HG02970 (cell line): ENCODE results near the gene NHS.
"Not testable (repeated sequence)": the region's sequence is repeated elsewhere in the genome, so short reads cannot be mapped to it uniquely, and the experiment has no call there.

Experiments
- ATAC-seq: cut with Tn5 transposase; IDR thresholded peaks from one replicate; pipeline ENCODE4 v1.9.1; 2021; ENCODE audit warnings: mild to moderate bottlenecking, moderate library complexity, moderate number of reproducible peaks; ENCODE audit not compliant: unreplicated experiment, low FRiP score

NHS gene

DNA sequence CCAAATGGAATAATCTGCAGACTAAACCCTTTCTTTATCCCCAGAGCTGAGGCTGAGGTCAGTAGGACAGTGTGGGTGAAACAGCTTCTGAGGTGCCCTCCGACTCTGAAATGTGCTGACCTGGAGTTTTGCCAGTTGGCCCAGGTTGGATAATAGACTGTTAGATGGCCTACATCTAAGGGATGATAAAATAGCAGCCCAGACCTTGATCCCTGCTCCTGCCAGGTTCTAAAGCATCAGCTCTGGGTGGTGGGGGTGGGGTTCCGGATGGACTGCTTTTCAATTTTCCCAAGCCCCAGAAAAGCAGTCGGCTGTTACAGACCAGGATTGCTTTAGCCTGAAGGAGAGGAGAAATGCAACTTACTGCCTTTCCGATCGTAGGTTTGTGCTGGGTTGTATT, 110.4 kb downstream of the NHS start:
- no peak for ATAC-seq

DNA sequence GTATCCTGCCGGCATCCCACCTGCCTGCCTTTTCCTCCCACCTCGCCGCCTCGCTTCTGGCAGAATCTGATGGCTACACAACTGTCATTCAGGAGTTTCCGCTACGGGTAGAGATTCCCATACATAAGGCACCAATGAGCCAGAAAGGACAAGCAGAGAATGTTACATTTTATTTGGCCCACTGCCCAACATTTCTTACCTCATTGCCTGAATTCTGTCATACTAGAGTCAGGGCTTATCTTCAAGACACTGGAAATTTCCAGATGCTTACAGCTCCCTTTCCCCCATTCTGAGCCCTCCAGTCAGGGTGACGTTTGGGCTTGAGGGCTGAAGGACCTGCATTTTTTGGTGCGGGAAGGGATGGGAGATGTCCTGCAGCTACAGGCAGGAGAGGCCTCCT, 113.0 kb downstream of the NHS start:
- ATAC-seq, result no peak

- no peak for ATAC-seq
Measured at GRCh38 chrX:17494216-17494615, 119.2 kb downstream of the NHS start.

DNA sequence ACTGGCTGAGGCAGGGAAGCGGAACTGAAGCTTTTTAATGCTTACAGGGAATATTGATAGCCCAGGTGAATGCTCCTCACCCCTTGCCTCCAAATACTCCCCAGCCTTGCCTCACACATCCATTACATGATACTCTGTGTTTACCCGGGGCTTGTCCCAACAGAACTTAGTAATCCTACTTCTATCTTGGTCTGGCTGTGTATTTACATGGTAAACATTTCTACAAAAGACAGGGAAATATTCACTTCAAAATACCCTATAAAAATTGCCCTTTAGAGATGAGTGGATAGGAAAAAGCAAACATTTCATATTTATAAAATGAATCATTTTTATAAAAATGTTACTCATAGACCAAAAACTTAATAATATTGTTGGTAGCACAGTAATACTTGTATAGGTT, 120.1 kb downstream of the NHS start:
- no peak for ATAC-seq

DNA sequence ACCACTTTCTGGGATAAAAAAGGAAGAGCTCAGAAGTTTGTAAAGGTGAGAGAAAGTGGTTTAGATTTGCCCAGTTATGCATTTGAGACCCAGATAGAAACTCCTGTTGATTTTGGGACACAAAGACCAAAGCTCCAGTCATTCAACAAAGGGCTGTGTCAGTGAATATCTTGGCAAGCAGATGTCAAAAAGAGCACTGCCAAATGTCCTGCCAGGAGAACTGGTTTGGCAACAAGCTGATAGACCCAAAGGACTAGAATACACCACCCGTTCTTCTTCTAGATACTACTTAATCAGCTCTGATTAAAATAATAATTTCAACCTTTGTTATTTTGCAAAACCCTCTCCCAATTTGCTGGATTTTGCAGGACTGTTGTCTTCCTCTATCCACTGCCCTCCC, 121.4 kb downstream of the NHS start:
- no peak for ATAC-seq

- ATAC-seq, result no peak
Measured at GRCh38 chrX:17497193-17497592, 122.2 kb downstream of the NHS start.

DNA sequence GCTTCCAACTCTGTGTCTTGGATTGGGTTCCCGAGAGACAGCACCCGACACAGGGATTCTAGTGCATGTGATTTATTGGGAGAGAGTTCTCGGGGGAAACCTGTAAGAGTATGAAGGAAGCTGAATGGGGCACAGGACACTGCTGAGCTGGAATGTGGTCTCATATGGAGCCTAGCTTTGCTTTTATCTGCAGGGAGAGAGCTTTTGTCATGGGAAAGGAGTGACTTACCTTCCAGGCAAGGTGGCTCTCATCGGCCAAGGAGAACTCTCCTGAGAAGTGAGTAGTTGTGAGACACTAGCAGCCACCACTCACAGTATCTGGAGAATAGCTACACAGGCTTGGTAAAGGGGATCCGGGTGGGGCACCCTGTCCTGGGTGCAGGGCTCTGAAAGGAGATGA, 124.5 kb downstream of the NHS start:
- ATAC-seq, result no peak

GRCh38 chrX:17500145-17500579, 125.2 kb downstream of the NHS start:
- ATAC-seq, result no peak

DNA sequence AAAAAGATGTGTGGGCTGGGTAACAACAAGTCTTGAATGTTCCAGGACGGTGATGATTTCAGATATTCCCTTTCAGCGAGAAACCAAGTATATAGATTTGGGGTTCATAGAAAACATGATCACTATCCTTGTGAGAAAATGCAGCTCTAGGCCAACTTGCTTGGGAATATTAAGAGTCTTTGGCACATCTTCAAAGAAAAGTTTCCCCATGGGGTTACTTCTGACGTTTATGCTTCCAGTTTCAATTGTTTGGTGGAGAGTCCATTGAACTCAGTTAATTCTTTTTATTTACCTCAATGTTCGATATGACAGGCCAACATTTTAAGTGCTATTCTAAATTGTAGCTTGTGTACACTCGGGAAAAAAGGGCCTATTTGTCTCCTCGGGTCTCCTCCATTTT, 126.7 kb downstream of the NHS start:
- ATAC-seq, result no peak

DNA sequence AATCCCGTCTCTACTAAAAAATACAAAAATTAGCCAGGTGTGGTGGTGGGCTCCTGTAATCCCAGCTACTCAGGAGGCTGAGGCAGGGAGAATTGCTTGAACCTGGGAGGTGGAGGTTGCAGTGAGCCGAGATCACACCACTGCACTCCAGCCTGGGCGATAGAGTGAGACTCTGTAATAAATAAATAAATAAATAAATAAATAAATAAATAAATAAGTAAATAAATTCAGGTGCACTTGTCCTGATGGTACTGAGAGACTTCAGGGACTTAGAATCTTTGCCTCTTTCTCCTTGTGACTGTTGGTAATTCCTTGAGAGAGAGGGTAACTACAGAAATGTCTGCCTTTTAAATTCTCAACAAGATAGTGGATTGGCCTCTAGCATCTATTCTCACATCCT, 131.4 kb downstream of the NHS start:
- not testable (repeated sequence) for ATAC-seq

DNA sequence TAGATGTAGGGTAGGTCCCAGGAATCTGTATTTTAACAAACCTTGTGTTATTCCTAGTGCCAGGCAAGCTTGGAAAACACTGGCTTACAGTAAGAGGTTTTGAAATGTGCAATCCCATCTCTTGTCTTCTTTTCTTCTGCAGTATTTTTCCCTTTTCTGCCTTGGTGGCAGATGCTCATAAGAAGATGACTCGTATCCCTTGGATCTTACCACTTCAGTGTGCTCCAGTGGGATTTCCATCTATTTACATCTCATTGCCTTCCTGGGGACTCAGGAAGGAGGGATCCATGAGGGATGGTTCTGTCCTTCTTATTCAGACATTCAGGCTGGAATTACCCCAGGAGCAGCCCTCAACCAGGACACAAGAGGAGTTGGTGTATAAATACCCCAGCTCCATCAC, 136.6 kb downstream of the NHS start:
- ATAC-seq, result no peak

GRCh38 chrX:17519358-17519757, 144.4 kb downstream of the NHS start:
- no peak for ATAC-seq

GRCh38 chrX:17520016-17520615, 145.1 kb downstream of the NHS start:
- ATAC-seq, result no peak

GRCh38 chrX:17521871-17522693, 147.1 kb downstream of the NHS start:
- no peak for ATAC-seq

GRCh38 chrX:17525266-17525665, 150.3 kb downstream of the NHS start:
- no peak for ATAC-seq

DNA sequence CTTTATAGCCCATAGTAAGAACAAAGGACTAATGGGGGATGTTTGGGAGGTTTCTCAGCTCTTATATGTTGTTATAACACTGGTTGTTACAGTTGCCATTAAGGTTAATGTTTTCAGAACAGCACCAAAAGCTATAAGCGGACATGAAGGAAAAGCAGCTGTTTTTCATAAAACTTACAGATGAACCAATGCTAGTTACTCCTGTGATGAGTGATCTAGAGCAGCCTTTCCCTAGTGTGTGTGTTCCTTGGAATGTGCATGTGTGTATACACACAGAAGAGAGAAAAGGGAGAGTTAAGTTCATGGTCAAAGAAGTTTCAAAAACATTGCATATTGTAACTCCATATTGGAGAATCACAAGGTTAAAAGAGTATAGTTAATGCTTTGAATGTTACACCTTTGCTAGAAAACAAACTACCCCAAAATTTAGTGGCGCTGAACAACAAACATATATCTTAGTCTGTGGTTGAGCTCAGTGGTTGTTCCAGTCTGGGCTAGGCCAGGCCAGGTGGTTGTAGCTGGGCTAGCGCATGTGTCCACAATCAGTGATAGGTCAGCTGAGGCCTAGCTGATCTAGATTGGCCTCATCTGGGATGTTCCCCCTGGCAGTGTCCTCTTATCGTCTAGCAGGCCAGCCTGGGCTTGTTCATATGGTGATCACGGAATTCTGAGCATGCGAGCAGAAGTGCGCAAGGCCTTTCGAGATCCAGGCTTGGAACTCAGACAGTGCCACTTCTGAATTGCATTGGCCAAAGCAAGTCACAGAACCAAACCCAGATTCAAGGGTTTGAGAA, 151.0 kb downstream of the NHS start:
- no peak for ATAC-seq

GRCh38 chrX:17527135-17527701, 152.2 kb downstream of the NHS start:
- no peak for ATAC-seq

- no peak for ATAC-seq
Measured at GRCh38 chrX:17527922-17528321, 152.9 kb downstream of the NHS start.

- no peak for ATAC-seq
Measured at GRCh38 chrX:17529151-17529745, 154.2 kb downstream of the NHS start.

- no peak for ATAC-seq
Measured at GRCh38 chrX:17531500-17531899, 156.5 kb downstream of the NHS start.

DNA sequence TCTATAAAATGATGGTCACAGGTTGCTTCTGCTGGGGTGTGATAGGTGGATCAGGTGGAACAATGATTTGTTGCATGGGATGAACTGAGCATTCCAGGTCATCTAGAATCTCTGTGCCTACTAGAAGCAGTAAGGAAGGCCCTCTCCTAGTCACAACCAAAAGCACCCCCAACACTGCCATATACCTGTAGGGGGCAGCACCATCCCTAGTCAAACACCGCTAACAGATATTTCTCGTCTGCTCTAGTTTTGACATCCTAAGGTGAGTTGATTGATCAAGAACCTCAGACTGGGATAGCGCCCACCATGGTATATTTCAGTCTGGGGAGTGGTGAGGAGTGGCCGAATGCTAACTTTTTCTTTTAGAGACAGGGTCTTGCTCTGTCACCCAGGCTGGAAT, 160.2 kb downstream of the NHS start:
- ATAC-seq, result no peak
